Astrocyte (in vitro differentiated cells and primary cell): ENCODE results near the gene CATSPER4.

ENCODE experiments used
- CTCF ChIP-seq: IDR thresholded peaks from 2 replicates; pipeline ENCODE4 v1.5.1; 2011; ENCODE audit warnings: low read depth, mild to moderate bottlenecking, inconsistent platforms, low read length, moderate library complexity; ENCODE audit not compliant: insufficient read depth
- EZH2 ChIP-seq: IDR thresholded peaks from 2 replicates; pipeline ENCODE4 v1.6.1; 2012; ENCODE audit warnings: mild to moderate bottlenecking, low read length, inconsistent platforms; ENCODE audit not compliant: insufficient read depth

GRCh38 chr1:26164036-26164860 is 26.2 kb upstream of the CATSPER4 start:
- TF ChIP-seq CTCF (peak; percentile 9), EZH2 (no peak)
